Astrocyte (in vitro differentiated cells and primary cell): ENCODE results near the gene AASDHPPT. TPM values are rescaled to one million over a fixed set of nuclear protein-coding genes. Genes with fewer than 3 reads are reported as not detected.
A peak's percentile ranks its signal among the peaks of the same experiment; 100 is the strongest.

ENCODE experiments used
- DNase-seq: peaks from one replicate; pipeline ENCODE4 v3.0.0-alpha.2; 2010; ENCODE audit warnings: low read depth
- FAIRE-seq: peaks from 2 replicates; lab custom pipeline; 2011; peaks lifted over from hg19 to GRCh38; lab: Jason Lieb, UNC
- H2AFZ ChIP-seq: 2 replicates; pipeline ENCODE4 v1.6.0; 2012; ENCODE audit warnings: low read depth, low read length, inconsistent platforms
- H3K27ac ChIP-seq: 2 replicates; pipeline ENCODE4 v1.5.1; 2011; ENCODE audit warnings: low read depth, low read length, inconsistent platforms
- H3K27me3 ChIP-seq: 2 replicates; pipeline ENCODE4 v1.6.0; 2011; ENCODE audit warnings: low read length, inconsistent platforms; ENCODE audit not compliant: insufficient read depth
- H3K36me3 ChIP-seq: 2 replicates; pipeline ENCODE4 v1.5.1; 2011; ENCODE audit warnings: low read length, inconsistent platforms; ENCODE audit not compliant: insufficient read depth
- H3K4me1 ChIP-seq: 2 replicates; pipeline ENCODE4 v1.5.1; 2011; ENCODE audit warnings: low read length, inconsistent platforms; ENCODE audit not compliant: insufficient read depth
- H3K4me2 ChIP-seq: 2 replicates; pipeline ENCODE4 v1.6.0; 2012; ENCODE audit warnings: low read length, inconsistent platforms
- H3K4me3 ChIP-seq: 2 replicates; pipeline ENCODE4 v1.5.1; 2011; ENCODE audit warnings: low read depth, mild to moderate bottlenecking, low read length, inconsistent platforms; ENCODE audit not compliant: insufficient read depth
- H3K79me2 ChIP-seq: 2 replicates; pipeline ENCODE4 v1.6.0; 2012; ENCODE audit warnings: mild to moderate bottlenecking, low read length, inconsistent platforms; ENCODE audit not compliant: insufficient read depth
- H3K9ac ChIP-seq: 2 replicates; pipeline ENCODE4 v1.6.0; 2012; ENCODE audit warnings: mild to moderate bottlenecking, low read length, inconsistent platforms
- H3K9me3 ChIP-seq: 2 replicates; pipeline ENCODE4 v1.5.1; 2012; ENCODE audit warnings: low read depth, mild to moderate bottlenecking, low read length, inconsistent platforms; ENCODE audit not compliant: insufficient read depth
- H4K20me1 ChIP-seq: 2 replicates; pipeline ENCODE4 v1.6.0; 2012; ENCODE audit warnings: low read length, inconsistent platforms; ENCODE audit not compliant: insufficient read depth
- H3K27ac Mint-ChIP-seq: one replicate; pipeline ENCODE4 v1.8.0; 2021; ENCODE audit warnings: mild to moderate bottlenecking, mixed read lengths; ENCODE audit not compliant: unreplicated experiment
- H3K27me3 Mint-ChIP-seq: one replicate; pipeline ENCODE4 v1.8.0; 2021; ENCODE audit warnings: low read depth, mixed read lengths; ENCODE audit not compliant: unreplicated experiment
- H3K36me3 Mint-ChIP-seq: one replicate; pipeline ENCODE4 v1.8.0; 2021; ENCODE audit warnings: low read depth, mixed read lengths; ENCODE audit not compliant: unreplicated experiment
- H3K4me1 Mint-ChIP-seq: one replicate; pipeline ENCODE4 v1.8.0; 2021; ENCODE audit warnings: low read depth, mixed read lengths; ENCODE audit not compliant: unreplicated experiment
- H3K4me3 Mint-ChIP-seq: one replicate; pipeline ENCODE4 v1.8.0; 2021; ENCODE audit warnings: mild to moderate bottlenecking, moderate library complexity, mixed read lengths; ENCODE audit not compliant: unreplicated experiment
- H3K9me3 Mint-ChIP-seq: one replicate; pipeline ENCODE4 v1.8.0; 2021; ENCODE audit warnings: mild to moderate bottlenecking, mixed read lengths; ENCODE audit not compliant: unreplicated experiment
- CTCF ChIP-seq: IDR thresholded peaks from 2 replicates; pipeline ENCODE4 v1.5.1; 2011; ENCODE audit warnings: low read depth, mild to moderate bottlenecking, inconsistent platforms, low read length, moderate library complexity; ENCODE audit not compliant: insufficient read depth
- EZH2 ChIP-seq: IDR thresholded peaks from 2 replicates; pipeline ENCODE4 v1.6.1; 2012; ENCODE audit warnings: mild to moderate bottlenecking, low read length, inconsistent platforms; ENCODE audit not compliant: insufficient read depth
- total RNA-seq: library from RNA; stranded (reverse); gene quantifications from 2 replicates; pipeline ENCODE4 v1.2.1, GENCODE V29; 2021

Gene AASDHPPT
- total RNA-seq, 1 donor from 2014 or later: 61.6 TPM

DNA sequence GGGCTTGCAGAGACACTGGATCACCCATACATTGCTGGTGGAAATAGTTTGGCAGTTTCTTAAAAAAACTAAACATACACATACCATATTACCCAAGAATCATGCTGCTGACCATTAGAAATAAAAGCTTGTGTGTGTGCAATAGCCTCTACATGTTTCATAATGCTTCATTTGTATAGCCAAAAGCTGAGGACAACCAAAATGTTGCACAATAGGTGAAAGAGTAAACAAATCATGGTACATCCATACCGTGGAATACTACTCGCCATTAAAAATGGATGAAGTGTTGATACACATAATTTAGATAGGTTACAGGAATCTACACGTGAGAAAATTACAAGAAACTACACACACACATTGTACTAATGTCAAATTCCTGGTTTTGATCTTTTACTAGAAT is 6.9 kb upstream of the AASDHPPT start:
- Mint-ChIP-seq H3K4me3 (no peak overlapping the region), H3K4me1 (no peaks in the 10 kb centered on the region), H3K36me3 (no peaks in the 10 kb centered on the region), H3K9me3 (no peaks in the 10 kb centered on the region), H3K27ac (no peak overlapping the region), H3K27me3 (no peaks in the 10 kb centered on the region)
- H3K9ac ChIP-seq: no peak overlapping the region
- H3K4me2 ChIP-seq: no peak overlapping the region
- no peak overlapping the region for H3K27ac ChIP-seq
- FAIRE-seq (no peak), DNase-seq (no peak)
- no peaks in the 10 kb centered on the region for H3K27me3 ChIP-seq
- TF ChIP-seq EZH2 (no peak), CTCF (no peak)
- no peaks in the 10 kb centered on the region for H3K4me1 ChIP-seq
- H4K20me1 ChIP-seq: no peaks in the 10 kb centered on the region
- H3K4me3 ChIP-seq: no peak overlapping the region
- no peaks in the 10 kb centered on the region for H3K9me3 ChIP-seq
- no peaks in the 10 kb centered on the region for H3K36me3 ChIP-seq
- H3K79me2 ChIP-seq: no peaks in the 10 kb centered on the region
- H2AFZ ChIP-seq: no peak overlapping the region

GRCh38 chr11:106072804-106073203 is 4.7 kb upstream of the AASDHPPT start:
- FAIRE-seq (no peak), DNase-seq (no peak)
- H3K4me3 ChIP-seq: no peak overlapping the region
- Mint-ChIP-seq H3K4me1 (no peaks in the 10 kb centered on the region), H3K4me3 (no peak overlapping the region), H3K9me3 (no peaks in the 10 kb centered on the region), H3K27ac (no peak overlapping the region), H3K36me3 (no peaks in the 10 kb centered on the region), H3K27me3 (no peaks in the 10 kb centered on the region)
- no peak for TF ChIP-seq EZH2
- TF ChIP-seq CTCF: no peak
- H3K27me3 ChIP-seq: no peaks in the 10 kb centered on the region
- no peaks in the 10 kb centered on the region for H3K9me3 ChIP-seq
- H3K4me1 ChIP-seq: no peaks in the 10 kb centered on the region
- H3K79me2 ChIP-seq: peaks cover 7% of the 10 kb centered on the region
- H2AFZ ChIP-seq: no peak overlapping the region
- no peaks in the 10 kb centered on the region for H4K20me1 ChIP-seq
- H3K36me3 ChIP-seq: no peaks in the 10 kb centered on the region
- no peak overlapping the region for H3K27ac ChIP-seq
- no peak overlapping the region for H3K4me2 ChIP-seq
- H3K9ac ChIP-seq: no peak overlapping the region

DNA sequence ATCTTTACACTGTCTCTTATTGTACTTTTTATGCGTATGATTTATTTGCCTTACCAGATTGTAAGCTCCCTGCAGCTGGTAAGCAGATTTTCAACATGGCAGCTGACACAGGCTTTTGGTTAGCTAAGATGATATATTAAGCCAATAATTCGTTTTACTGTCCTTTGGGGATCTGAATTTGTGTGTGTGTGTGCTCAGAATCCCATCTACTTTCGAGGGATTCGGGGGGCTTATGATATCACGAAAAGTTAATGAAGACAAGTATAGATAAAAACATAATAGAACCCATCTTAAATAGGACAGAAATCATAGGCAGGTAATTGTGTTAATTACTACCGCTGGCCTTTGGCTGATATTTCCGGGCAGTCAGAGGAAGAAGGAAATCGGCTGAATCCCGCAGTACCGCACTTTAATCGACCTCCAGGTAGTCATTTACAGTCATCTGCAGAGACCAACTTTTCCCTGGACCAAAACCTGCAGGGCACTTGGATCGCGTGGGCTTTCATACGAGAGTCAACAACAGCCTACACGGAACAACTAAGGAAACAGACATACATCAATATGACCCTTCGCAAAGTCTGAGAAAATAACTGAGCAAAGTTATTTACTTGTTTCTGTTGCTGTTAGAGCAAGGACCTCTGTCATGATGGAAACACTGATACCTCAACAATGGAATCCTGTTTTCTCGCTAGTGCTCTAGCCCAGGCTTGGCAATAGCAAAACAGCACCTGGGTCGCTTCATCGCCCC is 1.1 kb upstream of the AASDHPPT start:
- Histone ChIP-seq H2AFZ (peak overlapping the region; percentile 97), H3K4me1 (peaks cover 13% of the 10 kb centered on the region), H4K20me1 (peaks cover 5% of the 10 kb centered on the region), H3K27ac (peak overlapping the region; percentile 74), H3K79me2 (peaks cover 42% of the 10 kb centered on the region), H3K4me3 (peak overlapping the region; percentile 96), H3K27me3 (no peaks in the 10 kb centered on the region), H3K4me2 (peak overlapping the region; percentile 99), H3K9ac (peak overlapping the region; percentile 100), H3K36me3 (peaks cover 15% of the 10 kb centered on the region), H3K9me3 (no peaks in the 10 kb centered on the region)
- Mint-ChIP-seq H3K4me3 (peak overlapping the region; percentile 96), H3K27ac (peak overlapping the region; percentile 90), H3K36me3 (peaks cover 3% of the 10 kb centered on the region), H3K9me3 (no peaks in the 10 kb centered on the region), H3K4me1 (peaks cover 15% of the 10 kb centered on the region), H3K27me3 (no peaks in the 10 kb centered on the region)
- FAIRE-seq: no peak
- TF ChIP-seq CTCF (no peak), EZH2 (no peak)
- peak; percentile 4 for DNase-seq
